ENCODE measurements around the gene GPR107.
"Not testable (repeated sequence)": the region's sequence is repeated elsewhere in the genome, so short reads cannot be mapped to it uniquely, and the experiment has no call there.

The GPR107 gene

DNA sequence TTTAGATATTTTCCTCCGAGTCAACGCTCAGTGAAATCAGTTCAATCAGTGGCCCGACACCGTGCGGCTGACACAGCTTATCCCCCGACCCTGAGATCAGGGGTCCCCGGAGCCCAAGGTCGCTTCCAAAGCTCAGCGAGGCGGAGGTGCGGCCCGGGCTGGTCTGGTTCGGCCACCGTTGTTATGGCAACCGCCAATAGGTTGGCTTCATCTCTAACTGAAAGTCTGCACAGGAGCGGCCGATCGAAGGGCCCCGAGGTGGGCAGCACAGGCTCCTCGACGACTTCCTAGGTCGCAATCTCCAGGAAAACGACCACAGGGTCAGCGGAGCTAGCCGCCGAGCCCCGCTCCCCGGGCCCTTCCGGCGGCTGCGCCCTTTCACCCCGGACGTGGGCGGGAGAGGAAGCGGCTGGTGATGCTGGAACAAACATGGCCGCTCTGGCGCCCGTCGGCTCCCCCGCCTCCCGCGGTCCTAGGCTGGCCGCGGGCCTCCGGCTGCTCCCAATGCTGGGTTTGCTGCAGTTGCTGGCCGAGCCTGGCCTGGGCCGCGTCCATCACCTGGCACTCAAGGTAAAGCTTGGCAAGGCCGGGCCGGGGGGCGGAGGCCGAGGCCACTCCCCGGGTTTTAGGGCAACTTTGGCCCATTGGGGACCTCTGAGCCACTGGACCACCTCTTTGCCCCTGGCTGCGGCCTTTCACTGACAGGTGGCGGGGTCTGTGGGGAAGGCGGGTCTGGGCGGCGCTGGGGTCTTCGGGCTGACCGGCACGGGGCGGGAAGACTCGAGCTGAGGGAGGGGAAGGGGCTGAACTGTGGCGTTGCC lies at the start of gene GPR107:
Gene GPR107, plus strand, starts transcription at position 403 of the 821 bp plus-strand sequence. Its CDS starts 27 bp downstream, at position 430.
- peak; percentile 92 for DNase-seq (ENCODE audit: low spot score)

DNA sequence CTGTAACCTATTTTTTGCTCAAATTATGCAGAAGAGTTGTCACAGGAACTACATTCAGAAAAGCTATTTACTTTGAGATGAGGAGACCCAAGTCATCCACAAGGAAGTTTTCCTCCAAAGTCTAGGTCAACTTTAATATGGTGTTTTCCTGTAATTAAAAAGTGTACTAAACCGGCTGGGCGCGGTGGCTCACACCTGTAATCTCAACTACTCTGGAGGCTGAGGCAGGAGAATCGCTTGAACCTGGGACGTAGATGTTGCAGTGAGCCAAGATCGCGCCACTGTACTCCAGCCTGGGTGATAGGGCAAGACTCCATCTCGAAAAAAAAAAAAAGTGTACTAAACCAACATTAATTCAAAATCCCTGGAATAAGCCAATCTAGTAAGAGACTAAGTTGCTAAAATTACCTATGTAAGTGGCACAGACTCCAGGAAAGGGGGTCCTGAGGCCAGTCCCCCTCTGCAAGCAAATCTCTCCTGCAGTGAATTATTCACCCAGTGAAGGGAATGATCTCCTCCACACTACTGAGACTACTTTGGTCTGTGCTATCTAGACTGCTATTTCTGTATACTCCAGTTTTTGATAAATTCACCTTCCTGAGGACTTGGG lies 49.7 kb upstream of the GPR107 start:
- no peak for DNase-seq (ENCODE audit: low spot score)

DNA sequence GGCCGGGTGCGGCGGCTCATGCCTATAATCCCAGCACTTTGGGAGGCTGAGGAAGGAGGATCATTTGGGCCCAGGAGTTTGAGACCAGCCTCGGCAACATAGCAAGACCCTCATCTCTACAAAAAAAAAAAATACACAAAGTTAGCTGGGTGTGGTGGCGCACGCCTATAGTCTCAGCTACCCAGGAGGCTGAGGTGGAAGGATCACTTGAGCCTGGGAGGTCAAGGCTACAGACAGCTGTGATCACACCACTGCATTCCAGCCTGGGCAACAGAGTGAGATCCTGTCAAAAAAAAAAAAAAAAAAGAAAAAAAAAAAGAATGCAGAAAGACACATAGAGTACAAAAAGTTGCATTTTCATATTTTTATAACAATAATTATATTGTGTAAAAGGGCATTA lies 46.8 kb upstream of the GPR107 start:
- DNase-seq (ENCODE audit: low spot score), result not testable (repeated sequence)

DNA sequence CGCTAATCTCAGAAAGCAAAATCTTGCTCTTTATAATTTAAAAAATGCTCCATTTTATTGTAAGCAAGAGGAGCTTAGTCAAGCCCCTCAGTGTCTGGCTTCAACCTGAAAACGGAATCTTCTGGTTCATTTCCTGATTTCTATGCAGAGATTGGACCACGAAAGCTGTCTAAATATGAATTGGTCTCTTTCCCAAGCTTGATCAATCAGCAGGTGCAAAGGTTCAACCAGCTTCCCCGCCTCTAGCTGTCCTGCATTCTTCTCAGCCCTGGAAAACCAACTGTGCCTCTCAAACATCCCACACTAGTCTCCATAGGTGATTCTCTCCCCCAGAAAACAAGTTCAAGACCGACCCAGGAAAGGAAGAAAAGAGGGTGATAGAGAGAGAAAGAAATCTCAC lies 45.2 kb upstream of the GPR107 start:
- no peak for DNase-seq (ENCODE audit: low spot score)

DNA sequence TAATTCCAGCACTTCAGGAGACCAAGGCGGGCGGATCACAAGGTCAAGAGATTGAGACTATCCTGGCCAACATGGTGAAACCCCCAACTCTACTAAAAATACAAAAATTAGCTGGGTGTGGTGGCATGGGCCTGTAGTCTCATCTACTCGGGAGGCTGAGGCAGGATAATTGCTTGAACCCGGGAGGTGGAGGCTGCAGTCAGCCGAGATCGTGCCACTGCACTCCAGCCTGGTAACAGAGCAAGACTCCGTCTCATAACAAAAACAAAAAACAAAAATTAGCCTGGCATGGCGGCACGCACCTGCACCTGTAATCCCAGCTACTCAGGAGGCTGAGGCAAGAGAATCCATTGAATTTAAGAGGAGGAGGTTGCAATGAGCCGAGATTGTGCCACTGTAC lies 44.2 kb upstream of the GPR107 start:
- not testable (repeated sequence) for DNase-seq (ENCODE audit: low spot score)

DNA sequence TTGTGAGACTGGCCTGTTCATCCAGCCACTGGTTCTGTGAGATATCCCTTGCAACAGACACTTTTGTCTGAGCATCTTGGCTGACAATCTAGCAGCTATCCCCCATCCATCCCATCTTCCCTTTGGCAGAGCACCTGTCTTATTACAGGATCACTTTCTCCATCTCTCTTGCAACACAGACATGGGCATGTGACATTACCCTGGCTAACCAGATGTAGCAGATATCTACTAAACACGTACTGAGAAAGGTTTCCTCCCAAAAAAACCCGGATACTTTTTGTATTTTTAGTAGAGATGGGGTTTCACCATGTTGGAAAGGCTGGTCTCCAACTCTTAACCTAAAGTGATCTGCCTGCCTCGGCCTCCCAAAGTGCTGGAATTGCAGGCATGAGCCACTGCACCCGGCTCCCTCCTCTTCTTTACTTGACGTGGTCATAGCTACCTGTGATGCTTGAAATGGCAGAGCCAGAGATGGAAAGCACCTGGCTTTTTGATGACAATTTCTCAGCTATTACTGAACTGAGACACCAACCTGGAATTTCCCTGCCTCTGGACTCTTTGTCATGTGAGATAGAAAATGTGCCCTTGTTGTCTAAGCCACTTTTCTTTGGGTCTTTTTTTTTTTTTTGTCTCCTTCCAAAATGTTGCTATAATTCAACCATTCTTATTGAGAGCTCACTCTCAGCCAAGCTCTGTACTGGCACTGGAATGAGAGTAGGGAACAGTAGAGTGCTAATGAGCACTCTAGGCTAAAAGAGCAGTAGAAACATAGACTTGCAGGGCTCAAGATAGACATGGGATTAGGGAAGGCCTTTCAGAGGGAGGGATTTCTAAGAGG lies 43.3 kb upstream of the GPR107 start:
- DNase-seq (ENCODE audit: low spot score), result no peak

DNA sequence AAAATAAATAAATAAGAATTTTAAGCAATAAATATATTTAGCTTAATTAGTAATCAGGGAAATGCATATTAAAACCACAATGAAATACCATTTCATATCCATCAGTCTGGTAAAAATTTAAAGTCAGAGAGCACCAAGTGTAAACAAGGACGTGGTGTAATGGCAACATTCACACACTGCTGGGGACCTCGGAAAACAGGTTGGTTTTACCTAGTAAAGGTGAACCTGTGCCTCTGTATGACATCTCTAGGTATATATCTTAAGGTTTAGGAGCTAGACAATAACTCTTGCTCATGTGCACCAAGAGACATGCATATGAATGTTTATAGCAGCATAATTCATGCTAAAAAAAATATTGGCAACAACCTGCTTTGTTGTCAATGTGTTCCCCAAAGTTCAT lies 40.4 kb upstream of the GPR107 start:
- no peak for DNase-seq (ENCODE audit: low spot score)

DNA sequence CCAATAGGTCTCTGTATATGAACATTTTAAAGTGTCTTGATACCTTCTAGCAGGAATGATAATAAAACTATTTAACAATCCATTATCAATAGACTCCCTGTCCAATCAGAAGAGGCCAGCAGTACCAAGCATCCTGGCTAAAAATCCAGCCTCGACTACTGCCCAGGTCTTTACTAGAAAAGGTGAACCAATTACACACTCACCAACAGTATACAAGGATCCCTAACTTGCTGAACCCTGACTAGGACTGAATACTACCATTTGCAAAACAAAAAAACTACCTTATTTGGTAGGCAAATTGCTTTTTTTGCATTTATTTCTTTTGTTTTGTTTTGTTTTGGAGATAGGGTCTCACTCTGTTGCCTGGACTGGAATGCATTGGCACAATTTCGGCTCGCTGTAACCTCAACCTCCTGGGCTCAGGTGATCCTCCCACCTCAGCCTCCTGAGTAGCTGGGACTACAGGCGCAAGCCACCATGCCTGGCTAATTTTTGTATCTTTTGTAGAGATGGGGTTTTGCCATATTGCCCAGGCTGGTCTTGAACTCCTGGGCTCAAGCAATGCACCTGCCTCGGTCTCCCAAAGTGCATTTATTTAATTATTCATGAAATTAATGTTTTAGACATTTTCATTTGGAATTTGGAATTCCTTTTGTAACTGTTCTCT lies 38.2 kb upstream of the GPR107 start:
- DNase-seq (ENCODE audit: low spot score), result no peak

DNA sequence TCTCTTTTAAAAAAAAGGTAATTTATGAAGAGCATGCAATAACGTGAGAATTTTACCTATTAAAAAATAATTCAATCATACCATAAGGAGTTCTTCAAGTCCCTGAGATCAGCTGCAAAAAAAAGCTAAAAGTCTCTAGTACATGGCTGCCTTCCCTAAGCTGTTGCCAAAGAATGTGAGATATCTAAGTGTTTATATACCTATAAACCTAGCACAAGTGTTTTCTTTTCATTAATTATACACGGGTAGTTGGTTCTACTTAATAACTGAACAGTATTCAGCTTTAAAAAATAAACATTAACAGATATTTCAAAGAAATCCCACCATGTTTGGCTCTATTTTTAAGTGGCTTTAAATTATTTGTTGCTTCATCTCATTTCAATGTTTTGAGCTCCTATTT lies 36.6 kb upstream of the GPR107 start:
- DNase-seq (ENCODE audit: low spot score), result no peak

DNA sequence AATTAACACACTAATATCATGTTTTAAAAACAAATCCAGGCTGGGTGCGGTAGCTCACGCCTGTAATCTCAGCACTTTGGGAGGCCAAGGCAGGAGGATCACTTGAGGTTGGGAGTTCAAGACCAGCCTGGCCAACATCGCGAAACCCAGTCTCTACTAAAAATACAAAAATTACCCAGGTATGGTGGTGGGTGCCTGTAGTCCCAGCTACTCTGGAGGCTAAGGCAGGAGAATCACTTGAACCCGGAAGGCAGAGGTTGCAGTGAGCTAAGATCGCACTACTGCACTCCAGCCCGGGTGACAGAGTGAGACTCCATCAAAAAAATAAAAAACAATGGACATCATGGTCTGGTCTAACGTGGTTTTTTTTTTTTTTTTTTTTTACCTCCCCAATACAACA lies 36.2 kb upstream of the GPR107 start:
- DNase-seq (ENCODE audit: low spot score), result not testable (repeated sequence)

DNA sequence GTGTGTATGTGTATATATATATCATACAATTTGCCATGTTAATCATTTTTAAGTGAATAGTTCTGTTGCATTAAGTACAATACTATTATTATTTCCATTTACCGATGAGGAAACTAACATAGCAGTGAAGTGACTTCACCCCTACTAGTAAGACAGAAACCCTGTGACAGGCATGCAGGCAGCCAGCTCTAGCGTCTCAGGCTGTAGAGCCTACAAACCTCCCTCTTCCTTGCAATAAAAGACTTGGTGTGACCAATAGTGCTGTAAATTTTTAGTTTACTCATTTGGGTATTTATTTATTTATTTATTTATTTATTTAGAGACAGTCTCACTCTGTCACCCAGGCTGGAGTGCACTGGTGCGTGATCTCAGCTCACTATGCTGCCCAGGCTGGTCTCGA lies 35.4 kb upstream of the GPR107 start:
- DNase-seq (ENCODE audit: low spot score), result no peak

DNA sequence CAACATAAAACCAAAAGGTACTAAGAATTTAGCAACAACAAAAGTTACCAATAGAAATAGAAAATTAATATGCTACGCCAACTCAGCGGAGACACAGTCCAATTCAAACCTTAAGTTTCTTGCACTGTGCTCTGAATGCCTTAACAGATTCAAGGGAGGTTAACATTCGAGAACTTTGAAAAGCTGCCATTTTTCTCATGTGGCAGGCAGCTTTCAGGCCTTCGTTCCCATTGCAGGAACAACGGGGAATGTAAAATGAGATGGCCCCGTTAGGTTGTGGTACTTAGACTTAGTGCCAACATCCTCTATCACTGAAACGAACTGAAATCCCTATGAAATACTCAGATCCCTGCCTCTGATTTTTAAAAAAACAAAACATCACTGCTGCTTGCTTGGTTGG lies 33.1 kb upstream of the GPR107 start:
- DNase-seq (ENCODE audit: low spot score), result no peak

DNA sequence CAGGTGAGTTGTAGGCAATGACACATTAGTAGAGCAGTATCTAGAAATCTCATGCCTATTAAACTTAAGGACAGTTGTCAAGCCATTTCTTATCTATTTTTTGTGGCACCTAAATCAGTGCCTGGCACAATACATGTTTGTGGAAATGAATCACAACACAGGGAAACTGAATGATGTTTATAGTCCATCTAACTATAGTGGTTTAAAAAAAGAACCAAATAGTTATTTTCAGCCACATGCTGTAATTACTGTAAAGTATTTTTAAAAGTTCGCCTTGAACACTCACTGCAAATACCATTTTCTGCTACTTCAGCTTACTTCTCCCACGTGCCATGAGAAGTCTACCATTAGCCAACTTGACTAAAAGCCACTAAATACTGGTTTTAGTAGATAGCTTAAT lies 32.6 kb upstream of the GPR107 start:
- DNase-seq (ENCODE audit: low spot score), result no peak

DNA sequence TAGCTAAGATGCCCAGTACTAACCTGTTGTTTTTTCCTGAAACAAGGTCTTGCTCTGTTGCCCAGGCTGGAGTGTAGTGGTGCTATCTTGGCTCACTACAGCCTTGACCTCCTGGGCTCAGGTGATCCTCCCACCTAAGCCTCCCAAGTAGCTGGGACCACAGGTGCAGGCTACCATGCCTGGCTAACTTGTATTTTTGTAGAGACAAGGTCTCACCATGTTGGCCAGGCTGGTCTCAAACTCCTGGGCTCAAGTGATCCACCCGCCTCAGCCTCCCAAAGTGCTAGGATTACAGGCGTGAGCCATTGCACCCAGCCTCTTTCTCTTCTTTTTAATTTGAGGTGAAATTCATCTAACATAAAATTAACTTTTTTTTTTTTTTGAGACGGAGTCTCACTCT lies 31.9 kb upstream of the GPR107 start:
- not testable (repeated sequence) for DNase-seq (ENCODE audit: low spot score)

DNA sequence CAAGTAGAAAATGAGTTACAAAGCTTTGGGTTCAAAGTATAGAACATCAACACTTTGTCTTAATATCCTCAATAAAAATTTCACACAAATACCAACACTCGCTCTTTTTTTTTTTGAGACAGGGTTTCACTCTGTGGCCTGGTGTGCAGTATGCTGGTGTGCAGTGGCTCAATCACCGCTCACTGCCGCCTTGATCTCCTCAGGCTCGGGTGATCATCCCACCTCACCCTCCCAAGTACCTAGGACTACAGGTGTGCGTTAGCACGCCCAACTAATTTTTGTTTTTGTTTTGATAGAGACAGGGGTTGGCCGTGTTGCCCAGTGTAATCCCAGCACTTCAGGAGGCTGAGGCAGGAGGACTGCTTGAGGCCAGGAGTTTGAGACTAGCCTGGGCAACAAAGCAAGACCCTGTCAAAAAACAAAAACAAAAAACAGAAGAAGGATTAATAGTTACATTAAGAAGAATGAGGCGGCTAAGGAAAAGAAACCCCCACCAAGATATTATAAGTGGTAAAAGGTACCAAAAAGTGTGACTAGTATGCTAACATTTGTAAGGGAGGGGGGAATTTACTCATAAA lies 31.1 kb upstream of the GPR107 start:
- DNase-seq (ENCODE audit: low spot score), result no peak

DNA sequence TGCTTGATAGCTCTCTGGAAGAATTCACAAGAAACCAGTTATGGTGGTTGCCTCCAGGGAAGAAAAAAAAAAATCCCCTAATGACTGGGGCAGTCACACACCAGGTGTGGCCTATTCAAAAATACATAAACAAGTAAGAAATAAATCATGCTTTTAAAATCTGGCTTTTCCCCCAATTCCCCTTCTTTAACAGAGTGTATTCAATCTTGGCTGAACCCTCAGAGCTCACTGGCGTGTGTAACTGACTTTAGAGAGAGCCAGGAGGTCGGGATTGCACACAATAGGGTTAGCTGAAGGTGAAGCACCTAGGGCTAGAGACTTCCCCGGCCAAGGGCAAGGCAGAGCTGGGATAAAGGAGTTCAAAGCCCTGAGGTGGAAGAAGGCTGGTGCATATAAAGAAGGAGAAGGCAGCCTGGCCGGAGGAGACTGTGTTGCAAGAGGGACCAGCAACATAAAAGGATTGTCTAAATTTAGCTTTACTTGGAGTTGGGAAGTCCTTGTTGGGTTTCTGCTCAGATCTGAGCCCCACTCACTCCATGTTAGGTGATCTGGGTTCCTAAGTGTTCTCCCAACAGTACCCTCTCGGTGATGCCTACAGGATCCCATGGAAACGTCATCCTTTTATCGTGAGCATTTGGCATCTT lies 30.4 kb upstream of the GPR107 start:
- no peak for DNase-seq (ENCODE audit: low spot score)

DNA sequence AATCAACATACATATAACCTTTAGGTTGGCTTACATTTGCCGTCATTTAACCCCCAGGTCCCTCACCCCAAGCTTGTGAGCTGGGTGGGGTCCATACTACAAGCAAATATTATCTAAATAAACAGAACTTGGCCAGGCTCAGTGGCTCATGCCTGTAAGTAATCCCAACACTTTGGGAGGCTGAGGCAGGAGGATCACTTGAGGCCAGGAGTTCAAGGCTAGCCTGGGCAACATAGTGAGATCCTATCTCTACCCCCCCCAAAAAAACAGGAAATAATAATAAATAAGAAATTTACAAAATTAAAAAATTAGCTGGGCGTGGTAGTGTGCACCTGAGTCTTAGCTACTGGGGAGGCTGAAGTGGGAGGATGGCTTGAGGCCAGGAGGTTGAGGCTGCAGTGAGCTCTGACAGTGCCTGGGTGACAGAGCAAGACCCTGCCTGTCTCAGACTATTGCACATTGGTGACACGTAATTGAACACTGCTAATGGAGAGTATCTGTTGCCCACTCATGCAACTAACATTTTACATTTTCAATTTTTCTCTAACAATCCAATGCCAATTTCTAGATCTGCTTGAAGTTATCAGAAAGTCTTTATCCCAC lies 29.6 kb upstream of the GPR107 start:
- DNase-seq (ENCODE audit: low spot score), result no peak

DNA sequence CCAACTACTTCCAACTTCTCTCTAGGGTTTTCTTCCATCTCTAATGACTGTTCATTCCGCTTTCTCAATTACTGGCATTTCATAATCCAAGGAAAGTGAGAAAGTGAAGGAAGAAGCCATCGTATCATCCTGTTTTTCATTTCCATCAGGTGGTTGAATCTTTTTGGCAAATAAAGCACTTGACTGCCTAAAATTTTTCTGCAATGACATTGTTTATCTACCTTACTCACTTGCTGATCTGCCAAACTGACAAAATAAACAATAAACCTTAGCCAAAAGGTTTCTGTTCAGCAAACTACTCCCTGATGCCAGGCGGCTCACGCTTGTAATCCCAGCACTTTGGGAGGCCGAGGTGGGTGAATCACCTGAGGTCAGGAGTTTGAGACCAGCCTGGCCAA lies 29.1 kb upstream of the GPR107 start:
- no peak for DNase-seq (ENCODE audit: low spot score)

DNA sequence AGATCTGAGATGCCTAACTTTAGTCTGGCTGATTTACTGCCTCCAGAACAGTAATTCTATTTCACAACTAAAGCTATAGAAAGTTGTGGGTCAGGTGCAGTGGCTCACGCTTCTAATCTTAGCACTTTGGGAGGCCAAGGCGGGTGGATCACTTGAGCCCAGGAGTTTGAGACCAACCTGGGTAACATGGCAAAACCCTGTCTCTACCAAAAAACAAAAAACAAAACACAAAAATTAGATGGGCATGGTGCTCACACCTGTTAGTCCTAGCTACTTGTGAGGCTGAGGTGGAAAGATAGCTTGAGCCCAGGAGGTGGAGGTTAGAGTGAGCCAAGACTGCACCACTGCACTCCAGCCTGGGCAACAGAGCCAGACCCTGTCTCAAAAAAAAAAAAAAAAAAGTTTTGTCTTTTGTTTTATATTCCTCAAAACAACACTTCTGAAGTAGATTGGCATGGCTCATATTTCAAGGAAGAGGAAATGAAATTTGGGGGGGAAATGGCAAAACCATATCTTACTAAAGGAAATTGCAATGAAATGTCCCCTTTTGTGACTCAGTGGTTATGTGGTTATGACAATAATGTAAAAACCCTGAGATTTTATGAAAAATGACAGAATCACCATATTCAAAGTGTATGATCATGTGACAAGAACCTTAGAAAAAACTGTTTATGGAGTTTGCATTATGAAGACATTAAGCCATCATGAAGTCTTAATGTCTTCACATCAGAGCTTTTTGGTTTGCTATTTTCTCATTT lies 26.9 kb upstream of the GPR107 start:
- no peak for DNase-seq (ENCODE audit: low spot score)
